H1 (cell line): ENCODE data around the gene NEB. TPM values are rescaled to one million over a fixed set of nuclear protein-coding genes. Genes with fewer than 3 reads are reported as not detected.

Experiments used
- CTCF ChIA-PET: fragments of 300-600 bp; sonication (Branson Sonifier 250); formaldehyde crosslinking; loops from one replicate; lab custom pipeline; 2021; ENCODE audit not compliant: partially characterized antibody; lab: Charles Lee
- POLR2A ChIA-PET: fragments of 300-600 bp; sonication (Branson Sonifier 250); formaldehyde crosslinking; loops from one replicate; lab custom pipeline; 2021; ENCODE audit warnings: inconsistent platforms; ENCODE audit not compliant: partially characterized antibody; lab: Charles Lee
- DNase-seq, 2 experiments: peaks; one replicate each; pipeline versions ENCODE4 v3.0.0 to v3.0.0-alpha.2; 2010 to 2022; ENCODE audit warnings: low spot score in 2 of 2, low read depth in 1 of 2, mixed read lengths in 1 of 2
- FAIRE-seq: peaks from 2 replicates; lab custom pipeline; 2011; peaks lifted over from hg19 to GRCh38; lab: Jason Lieb, UNC
- H2AFZ ChIP-seq: 2 replicates; pipeline ENCODE4 v1.8.1; 2012; ENCODE audit warnings: low read length, inconsistent platforms
- H2AK5ac ChIP-seq: 2 replicates; pipeline ENCODE4 v1.6.1; 2013; ENCODE audit warnings: low read depth, low read length
- H2BK120ac ChIP-seq: replicated peaks from 2 replicates; pipeline ENCODE3; 2013; ENCODE audit warnings: low read depth, low read length, inconsistent platforms
- H2BK12ac ChIP-seq: 2 replicates; pipeline ENCODE4 v1.6.1; 2013; ENCODE audit warnings: low read depth, low read length
- H2BK15ac ChIP-seq: 2 replicates; pipeline ENCODE4 v1.6.1; 2013; ENCODE audit warnings: low read length
- H2BK20ac ChIP-seq: 2 replicates; pipeline ENCODE4 v1.6.1; 2013; ENCODE audit warnings: low read length
- H2BK5ac ChIP-seq: 2 replicates; pipeline ENCODE4 v1.6.1; 2013; ENCODE audit warnings: low read depth, low read length
- H3K14ac ChIP-seq: 2 replicates; pipeline ENCODE4 v1.6.1; 2013; ENCODE audit warnings: inconsistent platforms; ENCODE audit not compliant: insufficient read length
- H3K18ac ChIP-seq: 2 replicates; pipeline ENCODE4 v1.6.1; 2013; ENCODE audit warnings: low read length; ENCODE audit errors: extremely low read depth
- H3K23ac ChIP-seq: 2 replicates; pipeline ENCODE4 v1.6.1; 2013; ENCODE audit warnings: inconsistent platforms; ENCODE audit not compliant: insufficient read length
- H3K23me2 ChIP-seq: 2 replicates; pipeline ENCODE4 v1.6.1; 2013; ENCODE audit warnings: low read depth, low read length
- H3K27ac ChIP-seq: 2 replicates; pipeline ENCODE4 v1.6.1; 2011; ENCODE audit warnings: low read depth, low read length, inconsistent platforms
- H3K27me3 ChIP-seq, 4 experiments: replicated peaks in 1 of 4; 1 replicate in 1 of 4; 2 replicates in 3 of 4; pipeline versions ENCODE4 v1.6.1 to v1.8.1; 2011 to 2013; ENCODE audit warnings: low read length in 3 of 4, mild to moderate bottlenecking in 3 of 4, inconsistent platforms in 2 of 4, mixed read lengths in 2 of 4, moderate library complexity in 1 of 4; ENCODE audit not compliant: control insufficient read depth in 3 of 4, insufficient read depth in 3 of 4; ENCODE audit errors: extremely low read depth in 1 of 4
- H3K36me3 ChIP-seq, 4 experiments: 2 replicates each; pipeline versions ENCODE4 v1.6.1 to v1.8.1; 2011 to 2013; ENCODE audit warnings: mild to moderate bottlenecking in 4 of 4, low read length in 3 of 4, moderate library complexity in 2 of 4, control low read depth in 1 of 4, inconsistent platforms in 1 of 4; ENCODE audit not compliant: insufficient read depth in 4 of 4, control insufficient read depth in 2 of 4
- H3K4ac ChIP-seq: replicated peaks from 2 replicates; pipeline ENCODE3; 2013; ENCODE audit warnings: low read length, low read depth, mixed read lengths, inconsistent platforms; ENCODE audit not compliant: insufficient read length
- H3K4me1 ChIP-seq, 4 experiments: replicated peaks in 1 of 4; 1 replicate in 1 of 4; 2 replicates in 3 of 4; pipeline versions ENCODE4 v1.6.1 to v1.8.1; 2011 to 2013; ENCODE audit warnings: low read length in 3 of 4, inconsistent platforms in 2 of 4, mixed read lengths in 1 of 4; ENCODE audit not compliant: insufficient read depth in 4 of 4, control insufficient read depth in 3 of 4
- H3K4me2 ChIP-seq, 2 experiments: 2 replicates each; pipeline versions ENCODE4 v1.6.1 to v1.8.1; 2011 to 2013; ENCODE audit warnings: low read depth in 2 of 2, low read length in 2 of 2, control low read depth in 1 of 2, inconsistent platforms in 1 of 2, mild to moderate bottlenecking in 1 of 2; ENCODE audit not compliant: insufficient read depth in 1 of 2
- H3K4me3 ChIP-seq, 4 experiments: fragments of 200-600, 300-600 bp in 1 of 4; sonication (generic), shearing (Covaris generic), sonication (Bioruptor Twin) in 1 of 4; 2 replicates each; pipeline versions ENCODE4 v1.5.1 to v1.8.1; 2011 to 2016; ENCODE audit warnings: low read length in 4 of 4, low read depth in 3 of 4, control low read depth in 2 of 4, inconsistent platforms in 2 of 4, mild to moderate bottlenecking in 2 of 4, mixed read lengths in 1 of 4, moderate library complexity in 1 of 4; ENCODE audit not compliant: insufficient read depth in 2 of 4; ENCODE audit errors: extremely low read depth in 1 of 4
- H3K56ac ChIP-seq: replicated peaks from 2 replicates; pipeline ENCODE3; 2013; ENCODE audit warnings: low read depth, mild to moderate bottlenecking, mixed read lengths, low read length, inconsistent platforms; ENCODE audit not compliant: insufficient read length
- H3K79me1 ChIP-seq: 2 replicates; pipeline ENCODE4 v1.6.1; 2013; ENCODE audit warnings: low read depth, low read length, control low read depth
- H3K79me2 ChIP-seq, 2 experiments: 2 replicates each; pipeline versions ENCODE4 v1.6.1 to v1.8.1; 2012 to 2013; ENCODE audit warnings: low read length in 2 of 2, mild to moderate bottlenecking in 2 of 2, inconsistent platforms in 1 of 2; ENCODE audit not compliant: insufficient read depth in 2 of 2, control insufficient read depth in 1 of 2
- H3K9ac ChIP-seq, 4 experiments: replicated peaks in 1 of 4; 1 replicate in 1 of 4; 2 replicates in 3 of 4; pipeline versions ENCODE4 v1.6.1 to v1.8.1; 2011 to 2013; ENCODE audit warnings: low read depth in 3 of 4, low read length in 3 of 4, control low read depth in 2 of 4, mild to moderate bottlenecking in 2 of 4, moderate library complexity in 2 of 4, inconsistent platforms in 1 of 4; ENCODE audit errors: extremely low read depth in 1 of 4
- H3K9me3 ChIP-seq, 2 experiments: 2 replicates each; pipeline versions ENCODE4 v1.6.1 to v1.8.1; 2012 to 2013; ENCODE audit warnings: mild to moderate bottlenecking in 2 of 2, moderate library complexity in 2 of 2, control low read depth in 1 of 2, inconsistent platforms in 1 of 2, low read depth in 1 of 2, low read length in 1 of 2, mixed read lengths in 1 of 2; ENCODE audit not compliant: insufficient read depth in 2 of 2
- H4K20me1 ChIP-seq, 2 experiments: replicated peaks in 1 of 2; 2 replicates each; pipeline versions ENCODE3 to v1.8.1; 2011 to 2013; ENCODE audit warnings: inconsistent platforms in 2 of 2, low read length in 2 of 2, mild to moderate bottlenecking in 1 of 2; ENCODE audit not compliant: insufficient read depth in 2 of 2, control insufficient read depth in 1 of 2
- H4K5ac ChIP-seq: 2 replicates; pipeline ENCODE4 v1.6.1; 2013; ENCODE audit warnings: low read length, low read depth, mixed read lengths, inconsistent platforms; ENCODE audit not compliant: insufficient read length
- H4K8ac ChIP-seq: 2 replicates; pipeline ENCODE4 v1.8.0; 2013; ENCODE audit warnings: mild to moderate bottlenecking, moderate library complexity, low read length, inconsistent platforms; ENCODE audit not compliant: insufficient read depth; ENCODE audit errors: extremely low read depth
- H4K91ac ChIP-seq: replicated peaks from 2 replicates; pipeline ENCODE3; 2013; ENCODE audit warnings: low read length, mixed read lengths, inconsistent platforms; ENCODE audit not compliant: insufficient read length
- EP300 ChIP-seq, 2 experiments: IDR thresholded peaks; 1 replicate in 1 of 2; 2 replicates in 1 of 2; pipeline ENCODE4 v1.6.1; 2011 to 2012; ENCODE audit warnings: low read depth in 2 of 2, low read length in 2 of 2, mild to moderate bottlenecking in 2 of 2, borderline replicate concordance in 1 of 2, inconsistent platforms in 1 of 2, moderate library complexity in 1 of 2
- KDM1A ChIP-seq: fragments of 200-600, 300-600 bp; sonication (generic); IDR thresholded peaks from 2 replicates; pipeline ENCODE4 v1.7.1; 2016; ENCODE audit warnings: mild to moderate bottlenecking, low read length, borderline replicate concordance
- RXRA ChIP-seq: IDR thresholded peaks from 2 replicates; pipeline ENCODE4 v1.6.1; 2011; ENCODE audit warnings: low read depth, mild to moderate bottlenecking, low read length, moderate library complexity; ENCODE audit not compliant: insufficient read depth
- TAF7 ChIP-seq: optimal IDR thresholded peaks from 2 replicates; pipeline ENCODE3; 2011; ENCODE audit warnings: low read depth, mild to moderate bottlenecking, inconsistent platforms, low read length, moderate library complexity, borderline replicate concordance
- WGBS, 2 experiments: shearing (Covaris generic) in 1 of 2; methylation state at CpG; one replicate each; pipeline versions ENCODE4 v1.1.6 to v1.1.7; 2013 to 2015; ENCODE audit warnings: low lambda C conversion rate in 2 of 2, mixed read lengths in 2 of 2, inconsistent platforms in 1 of 2, low coverage in 1 of 2, missing lambda C conversion rate in 1 of 2; ENCODE audit not compliant: insufficient replicate concordance in 2 of 2, insufficient coverage in 1 of 2, insufficient read length in 1 of 2; ENCODE audit errors: extremely low coverage in 1 of 2, missing lambda C conversion rate in 1 of 2; 5-methylcytosine and 5-hydroxymethylcytosine counted together
- polyA plus RNA-seq, 7 experiments: library from polyadenylated mRNA; depleted of rRNA in 3 of 7; stranded (reverse) in 5 of 7; unstranded in 2 of 7; fragments of >200 nt in 5 of 7; fragments of 200-250 nt in 2 of 7; gene quantifications; 1 replicate in 5 of 7; 2 replicates in 1 of 7; 4 replicates in 1 of 7; pipeline versions ENCODE4 v1.2.1 to v1.2.3, GENCODE V29; 2011 to 2013; ENCODE audit warnings: missing spikeins in 2 of 7, mixed read lengths in 2 of 7
- total RNA-seq: library from RNA; stranded (reverse); fragmentation: NEBNext Ultra II Directional; extraction: Animal tissue kit (Norgen Biotek cat#: 25700); gene quantifications from 2 replicates; pipeline ENCODE4 v1.2.1, GENCODE V29; 2021

The NEB gene
- total and polyA plus RNA-seq, 2 of the 8 experiments (the other 6 are each of a cell fraction or from before 2014, with no cell fraction given), result 1.4 to 2.5 TPM

- no peak overlapping the region for H2BK12ac ChIP-seq
- TF ChIP-seq KDM1A, result no peak
- TF ChIP-seq TAF7, result no peak
- TF ChIP-seq EP300 (IDR thresholded peaks at IDR 0.05; ENCODE audit: borderline replicate concordance in 1 of 2, low read depth in 2 of 2, low read length in 2 of 2), result no peak
- TF ChIP-seq RXRA, result no peak
- no peaks in the 10 kb centered on the region for H3K79me1 ChIP-seq
- no peak overlapping the region; the same call in 1 of the 2 replicates for H2AFZ ChIP-seq
- no peaks in the 10 kb centered on the region for H4K20me1 ChIP-seq
- H2BK120ac ChIP-seq, result no peak overlapping the region
- no peak overlapping the region for H3K4me2 ChIP-seq
- no peak overlapping the region for H3K9ac ChIP-seq
- H3K14ac ChIP-seq, result no peak overlapping the region
- peaks cover 0 to 1% (median 0%) of the 10 kb centered on the region in 4 experiments; a peak in 1 of 7 replicates for H3K27me3 ChIP-seq
- H4K8ac ChIP-seq, result no peak overlapping the region
- no peak overlapping the region for H3K4me3 ChIP-seq
- no peak overlapping the region for H3K56ac ChIP-seq
- no peak overlapping the region for H4K91ac ChIP-seq
- no peak overlapping the region for H2BK15ac ChIP-seq
- no peak for DNase-seq
- no peak overlapping the region for H2BK5ac ChIP-seq
- H3K4me1 ChIP-seq, result peaks cover 0 to 8% (median 1%) of the 10 kb centered on the region in 4 experiments; a peak in 3 of 7 replicates
- H3K36me3 ChIP-seq, result no peaks in the 10 kb centered on the region
- no peak for FAIRE-seq
- no peak overlapping the region for H3K4ac ChIP-seq
- H4K5ac ChIP-seq, result no peak overlapping the region
- H3K18ac ChIP-seq, result no peak overlapping the region
- H3K27ac ChIP-seq, result no peak overlapping the region
- H3K9me3 ChIP-seq, result no peaks in the 10 kb centered on the region
- H3K23me2 ChIP-seq, result no peaks in the 10 kb centered on the region
- no peak overlapping the region for H2AK5ac ChIP-seq
- POLR2A ChIA-PET, result no interaction called here
- H2BK20ac ChIP-seq, result no peak overlapping the region
- H3K79me2 ChIP-seq, result no peaks in the 10 kb centered on the region
- WGBS, 2 experiments, result 89% methylated on average over 9 of the region's 9 CpGs; no CpG with 5 or more reads in 1 of the 2 experiments
- H3K23ac ChIP-seq, result no peak overlapping the region
- CTCF ChIA-PET, result interaction anchor here (0.6 to 1.4 kb wide), 6 partner anchors 8 to 250 kb away, joined by 3 to 5 read pairs (median 4); no protein-coding TSS in a partner anchor
These were observed 63.3 kb downstream of the NEB start for GRCh38 chr2:151670846-151671597.
